HS-27A (cell line): ENCODE data around the gene OGA.
A peak's percentile ranks its signal among the peaks of the same experiment; 100 is the strongest.

ENCODE experiments used
- DNase-seq: peaks from one replicate; pipeline ENCODE4 v3.0.0-alpha.2; 2012; ENCODE audit warnings: low read depth, missing footprints

The OGA gene

GRCh38 chr10:101835362-101835761, 17.1 kb upstream of the OGA start:
- DNase-seq: no peak

- DNase-seq: no peak
Measured at GRCh38 chr10:101834341-101834740, 16.1 kb upstream of the OGA start.

GRCh38 chr10:101833466-101833865, 15.2 kb upstream of the OGA start:
- no peak for DNase-seq

GRCh38 chr10:101832325-101832771, 14.1 kb upstream of the OGA start:
- no peak for DNase-seq

GRCh38 chr10:101831169-101831811, 13.0 kb upstream of the OGA start:
- DNase-seq: no peak

GRCh38 chr10:101830322-101831168, 12.3 kb upstream of the OGA start:
- no peak for DNase-seq

GRCh38 chr10:101829561-101830315, 11.5 kb upstream of the OGA start:
- DNase-seq: no peak

GRCh38 chr10:101828766-101829551, 10.7 kb upstream of the OGA start:
- DNase-seq: no peak

GRCh38 chr10:101827919-101828600, 9.8 kb upstream of the OGA start:
- DNase-seq: no peak

GRCh38 chr10:101826852-101827434, 8.7 kb upstream of the OGA start:
- no peak for DNase-seq

GRCh38 chr10:101824736-101825135, 6.5 kb upstream of the OGA start:
- no peak for DNase-seq

GRCh38 chr10:101818872-101819633, 809 bp upstream of the OGA start:
- DNase-seq: no peak

- DNase-seq: peak; percentile 67
Measured at GRCh38 chr10:101817337-101818118, 716 bp downstream of the OGA start.

- no peak for DNase-seq
Measured at GRCh38 chr10:101816913-101817336, 1.3 kb downstream of the OGA start.

GRCh38 chr10:101816376-101816775, 1.9 kb downstream of the OGA start:
- DNase-seq: no peak

- DNase-seq: no peak
Measured at GRCh38 chr10:101814466-101815071, 3.7 kb downstream of the OGA start.

GRCh38 chr10:101812606-101813005, 5.6 kb downstream of the OGA start:
- no peak for DNase-seq

GRCh38 chr10:101807158-101807557, 11.1 kb downstream of the OGA start:
- no peak for DNase-seq

GRCh38 chr10:101803511-101803910, 14.7 kb downstream of the OGA start:
- no peak for DNase-seq
